Measurements from ENCODE around the gene FCAR.
"Not testable (repeated sequence)": the region's sequence is repeated elsewhere in the genome, so short reads cannot be mapped to it uniquely, and the experiment has no call there.

- TF ChIP-seq, protein P1, sequence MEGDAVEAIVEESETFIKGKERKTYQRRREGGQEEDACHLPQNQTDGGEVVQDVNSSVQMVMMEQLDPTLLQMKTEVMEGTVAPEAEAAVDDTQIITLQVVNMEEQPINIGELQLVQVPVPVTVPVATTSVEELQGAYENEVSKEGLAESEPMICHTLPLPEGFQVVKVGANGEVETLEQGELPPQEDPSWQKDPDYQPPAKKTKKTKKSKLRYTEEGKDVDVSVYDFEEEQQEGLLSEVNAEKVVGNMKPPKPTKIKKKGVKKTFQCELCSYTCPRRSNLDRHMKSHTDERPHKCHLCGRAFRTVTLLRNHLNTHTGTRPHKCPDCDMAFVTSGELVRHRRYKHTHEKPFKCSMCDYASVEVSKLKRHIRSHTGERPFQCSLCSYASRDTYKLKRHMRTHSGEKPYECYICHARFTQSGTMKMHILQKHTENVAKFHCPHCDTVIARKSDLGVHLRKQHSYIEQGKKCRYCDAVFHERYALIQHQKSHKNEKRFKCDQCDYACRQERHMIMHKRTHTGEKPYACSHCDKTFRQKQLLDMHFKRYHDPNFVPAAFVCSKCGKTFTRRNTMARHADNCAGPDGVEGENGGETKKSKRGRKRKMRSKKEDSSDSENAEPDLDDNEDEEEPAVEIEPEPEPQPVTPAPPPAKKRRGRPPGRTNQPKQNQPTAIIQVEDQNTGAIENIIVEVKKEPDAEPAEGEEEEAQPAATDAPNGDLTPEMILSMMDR (IDR thresholded peaks at IDR 0.05), result not testable (repeated sequence)
- not testable (repeated sequence) for TF ChIP-seq POLR2A (IDR thresholded peaks at IDR 0.05)
Measured at GRCh38 chr19:54858476-54858875, 15.6 kb upstream of the FCAR start.
